Ascending aorta (tissue), 2 donors: ENCODE measurements around the gene HTATSF1. TPM values are rescaled to one million over a fixed set of nuclear protein-coding genes. Genes with fewer than 3 reads are reported as not detected.

Experiments used
- DNase-seq, 2 donors: peaks; one replicate each; pipeline ENCODE4 v3.0.0-alpha.2; 2019; ENCODE audit warnings: low spot score in 2 of 2
- H3K27ac ChIP-seq, 2 donors: fragments of 200-600 bp; sonication (generic); one replicate each; pipeline ENCODE4 v1.5.1; 2016 to 2017; ENCODE audit warnings: mild to moderate bottlenecking in 1 of 2
- H3K27me3 ChIP-seq: fragments of 200-600 bp; sonication (generic); one replicate; pipeline ENCODE4 v1.5.1; 2017
- H3K36me3 ChIP-seq, 2 donors: fragments of 200-600 bp; sonication (generic); one replicate each; pipeline ENCODE4 v1.5.1; 2016
- H3K4me1 ChIP-seq, 2 donors: fragments of 200-600 bp; sonication (generic); one replicate each; pipeline ENCODE4 v1.5.1; 2016 to 2017; ENCODE audit warnings: mild to moderate bottlenecking in 1 of 2
- H3K4me3 ChIP-seq, 2 donors: fragments of 200-600 bp; sonication (generic); one replicate each; pipeline ENCODE4 v1.5.1; 2016 to 2017; ENCODE audit warnings: mild to moderate bottlenecking in 1 of 2
- H3K9me3 ChIP-seq, 2 donors: fragments of 200-600 bp; sonication (generic); one replicate each; pipeline ENCODE4 v1.5.1; 2016
- CTCF ChIP-seq, 3 experiments: fragments of 200-600 bp in 2 of 3; fragments of 450-650 bp in 1 of 3; sonication (generic) in 2 of 3; IDR thresholded peaks; one replicate each; pipeline ENCODE4 v1.5.1; 2016 to 2019; ENCODE audit warnings: antibody characterized with exemption in 3 of 3, mild to moderate bottlenecking in 1 of 3, moderate library complexity in 1 of 3
- intact Hi-C: fragments of 100-400 bp; cut with DNase I; formaldehyde crosslinking; loops from one replicate; pipeline ENCODE4 v1.15.1; 2023
- total RNA-seq: library from RNA; depleted of rRNA; stranded (reverse); fragments of >200 nt; gene quantifications from one replicate; pipeline ENCODE4 v1.1.0, GENCODE V29; 2016

The HTATSF1 gene
- total RNA-seq, 1 donor from 2014 or later: 3.7 TPM

DNA sequence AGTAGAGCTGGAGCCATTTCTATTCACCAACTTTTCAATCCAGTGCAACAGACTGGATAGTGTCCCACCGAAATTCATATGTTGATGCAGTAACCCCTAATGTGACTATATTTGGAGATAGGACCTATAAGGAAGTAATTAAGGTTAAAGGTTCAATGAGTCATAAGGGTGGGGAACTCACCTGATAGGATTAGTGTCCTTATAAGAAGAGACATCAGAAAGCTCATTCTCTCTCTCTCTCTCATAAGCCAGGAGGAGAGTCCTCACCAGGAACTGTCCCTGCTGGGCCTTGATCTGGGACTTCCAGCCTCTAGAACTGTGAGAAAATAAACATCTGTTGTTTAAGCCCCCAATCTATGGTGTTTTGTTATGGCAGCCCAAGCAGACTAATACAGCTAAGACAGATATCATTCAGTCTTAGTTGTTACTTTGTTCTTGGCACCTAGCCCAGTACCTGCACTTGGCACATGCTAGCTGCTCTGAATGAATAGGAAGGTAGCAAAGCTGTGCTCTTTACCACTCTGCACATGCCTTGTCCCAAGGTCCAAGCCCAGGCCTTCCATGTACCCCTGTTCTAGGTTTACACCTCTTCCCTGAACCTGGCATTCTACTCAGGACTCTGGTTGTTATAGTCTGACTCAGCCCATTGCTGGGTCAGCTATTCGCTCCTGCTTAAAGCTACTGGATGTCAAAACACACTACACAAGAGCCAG lies 28.8 kb upstream of the HTATSF1 start:
- intact Hi-C loops: no loop called here
- no peaks in the 10 kb centered on the region for H3K4me1 ChIP-seq
- no peak for DNase-seq
- no peaks in the 10 kb centered on the region for H3K36me3 ChIP-seq
- no peaks in the 10 kb centered on the region for H3K27me3 ChIP-seq
- no peak overlapping the region for H3K4me3 ChIP-seq
- no peak for TF ChIP-seq CTCF (IDR thresholded peaks at IDR 0.05)
- H3K27ac ChIP-seq: no peak overlapping the region
- H3K9me3 ChIP-seq: no peaks in the 10 kb centered on the region

DNA sequence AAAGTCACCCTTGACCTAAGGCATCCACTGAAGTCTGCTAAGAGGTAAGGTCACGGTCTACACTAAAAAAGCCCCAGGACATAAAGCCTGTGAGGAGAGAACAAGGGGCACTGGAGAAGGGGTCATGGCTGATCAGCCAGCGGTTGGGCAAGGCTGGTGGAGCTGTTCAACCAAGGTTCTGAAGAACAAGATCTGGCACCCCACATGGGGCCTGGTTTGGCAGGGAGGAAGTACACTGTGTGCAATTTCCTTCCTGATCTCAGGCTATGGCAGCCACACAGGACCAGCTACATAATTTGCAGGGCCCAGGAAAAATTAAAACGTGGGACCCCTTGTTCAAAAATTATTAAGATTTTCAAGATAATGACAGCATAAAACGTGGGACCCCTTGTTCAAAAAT lies 23.7 kb upstream of the HTATSF1 start:
- no peak for TF ChIP-seq CTCF (IDR thresholded peaks at IDR 0.05)
- H3K9me3 ChIP-seq: no peaks in the 10 kb centered on the region
- no peaks in the 10 kb centered on the region for H3K4me1 ChIP-seq
- H3K36me3 ChIP-seq: no peaks in the 10 kb centered on the region
- no peak overlapping the region for H3K27ac ChIP-seq
- no peaks in the 10 kb centered on the region for H3K27me3 ChIP-seq
- no peak overlapping the region for H3K4me3 ChIP-seq
- intact Hi-C loops: no loop called here
- DNase-seq: no peak

- intact Hi-C loops: no loop called here
- Histone ChIP-seq H3K36me3 (no peaks in the 10 kb centered on the region), H3K4me3 (no peak overlapping the region), H3K27me3 (no peaks in the 10 kb centered on the region), H3K27ac (no peak overlapping the region), H3K9me3 (no peaks in the 10 kb centered on the region), H3K4me1 (no peaks in the 10 kb centered on the region)
- no peak for TF ChIP-seq CTCF (IDR thresholded peaks at IDR 0.05)
- DNase-seq: no peak
Measured at GRCh38 chrX:136475236-136475635, 22.2 kb upstream of the HTATSF1 start.

- no peak for DNase-seq
- intact Hi-C loops: no loop called here
- H3K36me3 ChIP-seq: no peaks in the 10 kb centered on the region
- H3K4me1 ChIP-seq: no peaks in the 10 kb centered on the region
- no peaks in the 10 kb centered on the region for H3K9me3 ChIP-seq
- no peak for TF ChIP-seq CTCF (IDR thresholded peaks at IDR 0.05)
- no peak overlapping the region for H3K27ac ChIP-seq
- no peaks in the 10 kb centered on the region for H3K27me3 ChIP-seq
- no peak overlapping the region for H3K4me3 ChIP-seq
Measured at GRCh38 chrX:136476501-136476900, 20.9 kb upstream of the HTATSF1 start.

DNA sequence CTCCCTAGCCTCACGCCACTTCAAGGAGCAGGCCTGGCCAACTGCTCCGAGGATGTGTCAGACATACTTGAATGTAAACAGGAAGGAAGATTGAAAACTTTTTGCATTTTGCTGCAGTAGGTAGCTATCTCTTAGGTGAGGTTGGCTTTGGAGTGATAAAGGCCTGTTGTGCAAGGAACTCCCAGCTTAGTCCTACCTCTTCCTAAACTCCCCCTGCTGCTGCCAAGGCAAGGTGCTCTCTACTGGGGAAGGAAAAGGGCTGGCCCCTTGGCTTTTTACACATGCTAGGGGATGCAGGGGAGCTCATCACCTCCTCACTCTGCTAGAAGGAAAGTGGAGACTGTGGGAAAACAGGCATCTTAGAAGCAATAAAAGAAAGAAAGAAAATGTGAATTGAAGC lies 20.4 kb upstream of the HTATSF1 start:
- no peak overlapping the region for H3K27ac ChIP-seq
- no peak for DNase-seq
- H3K4me1 ChIP-seq: no peaks in the 10 kb centered on the region
- H3K9me3 ChIP-seq: no peaks in the 10 kb centered on the region
- no peaks in the 10 kb centered on the region for H3K36me3 ChIP-seq
- intact Hi-C loops: no loop called here
- no peak overlapping the region for H3K4me3 ChIP-seq
- no peaks in the 10 kb centered on the region for H3K27me3 ChIP-seq
- no peak for TF ChIP-seq CTCF (IDR thresholded peaks at IDR 0.05)

DNA sequence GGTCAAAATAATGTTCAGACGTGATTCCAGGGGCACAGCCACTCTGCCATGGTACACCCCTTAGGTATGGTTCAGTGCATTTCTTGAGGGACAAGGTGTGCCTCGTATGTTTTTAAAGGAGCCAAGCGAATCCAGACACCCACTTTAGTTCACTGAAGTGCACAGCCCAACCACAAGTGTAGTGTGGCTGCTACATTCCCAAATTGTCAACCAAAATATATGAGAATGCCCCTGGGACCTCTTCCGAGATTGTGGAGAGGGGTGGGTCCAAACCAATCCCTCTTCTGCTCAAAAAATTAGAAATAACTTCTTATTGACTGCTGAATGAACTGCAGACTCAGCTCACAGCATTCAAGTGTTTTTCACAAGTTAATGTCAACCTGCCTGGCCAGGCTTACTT lies 17.0 kb upstream of the HTATSF1 start:
- Histone ChIP-seq H3K4me3 (no peak overlapping the region), H3K4me1 (no peaks in the 10 kb centered on the region), H3K27ac (no peak overlapping the region), H3K9me3 (no peaks in the 10 kb centered on the region), H3K27me3 (no peaks in the 10 kb centered on the region), H3K36me3 (no peaks in the 10 kb centered on the region)
- no peak for TF ChIP-seq CTCF (IDR thresholded peaks at IDR 0.05)
- DNase-seq: no peak
- intact Hi-C loops: no loop called here
